Measurements from ENCODE around the gene IQSEC3.

IQSEC3 gene

DNA sequence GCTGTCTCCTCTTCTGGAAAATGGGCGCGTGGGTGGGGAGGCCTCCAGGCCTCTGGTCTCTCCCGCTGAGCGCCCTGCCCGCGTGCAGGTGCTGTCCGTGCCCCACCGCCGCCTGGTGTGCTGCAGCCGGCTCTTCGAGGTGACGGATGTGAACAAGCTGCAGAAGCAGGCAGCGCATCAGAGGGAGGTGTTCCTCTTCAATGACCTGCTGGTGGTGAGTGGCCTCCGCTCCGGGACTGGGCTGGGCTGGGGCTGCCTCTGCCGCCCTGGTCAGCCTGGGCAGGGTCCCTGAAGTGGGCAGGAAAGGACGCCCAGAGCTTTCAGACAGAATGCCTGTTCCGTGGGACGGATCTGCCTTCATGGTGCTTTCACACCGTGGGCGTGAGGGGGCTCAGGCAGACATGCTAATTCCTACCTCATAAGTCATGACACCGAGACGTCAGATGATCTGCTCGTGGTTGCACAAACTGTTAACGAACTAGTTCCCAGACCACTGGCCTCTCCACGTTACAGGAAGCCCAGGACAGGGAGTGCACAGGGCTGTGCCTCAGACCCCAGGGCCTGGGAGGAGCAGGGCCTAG lies 96.9 kb downstream of the IQSEC3 start:
- DNase-seq (ENCODE audit: low read depth in 2 of 2) = no peak

DNA sequence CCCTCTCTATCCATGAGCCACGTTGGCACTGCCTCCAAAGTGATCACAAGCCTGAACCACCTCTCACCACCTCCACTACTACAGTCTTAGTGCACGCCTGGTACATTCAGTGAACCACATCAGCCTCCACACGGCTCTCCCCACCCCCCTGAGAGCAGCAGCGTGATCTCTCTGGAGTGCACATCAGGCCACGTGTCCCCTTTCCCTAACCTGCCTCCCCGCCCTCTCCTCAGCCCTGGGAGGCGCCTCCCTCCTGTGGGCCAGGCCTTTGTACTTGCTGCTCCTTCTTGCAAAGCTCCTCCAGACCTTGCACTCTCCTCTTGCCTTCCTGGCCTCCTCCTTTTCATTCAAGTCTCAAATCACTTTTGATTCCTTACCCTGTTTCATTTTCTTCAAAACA lies 97.6 kb downstream of the IQSEC3 start:
- DNase-seq (ENCODE audit: low read depth in 2 of 2) = no peak

DNA sequence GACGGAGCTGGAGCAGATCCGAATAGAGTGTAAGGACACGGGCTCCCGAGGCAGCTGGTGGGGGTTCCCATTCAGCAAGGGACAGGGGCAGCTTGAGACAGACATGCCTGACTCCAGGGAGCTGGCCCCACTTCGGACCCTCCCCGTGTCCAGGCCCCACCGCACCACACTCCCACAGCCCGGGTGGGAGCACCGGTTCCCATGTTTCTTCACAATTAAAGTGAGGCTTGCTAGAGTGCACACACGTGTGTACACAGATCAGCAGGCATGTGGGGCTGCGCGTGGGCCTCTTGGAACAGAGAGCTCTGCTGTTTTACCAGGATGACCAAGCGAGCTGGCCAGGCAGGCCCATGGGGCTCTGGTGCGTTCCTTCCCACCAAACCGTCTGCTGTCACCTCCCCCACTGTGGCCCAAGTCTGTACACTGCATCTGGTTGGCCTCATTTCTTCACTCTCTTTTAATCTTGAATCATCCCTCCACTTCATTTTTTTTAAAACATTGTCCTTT lies 99.3 kb downstream of the IQSEC3 start:
- no peak for DNase-seq (ENCODE audit: low read depth in 2 of 2)

DNA sequence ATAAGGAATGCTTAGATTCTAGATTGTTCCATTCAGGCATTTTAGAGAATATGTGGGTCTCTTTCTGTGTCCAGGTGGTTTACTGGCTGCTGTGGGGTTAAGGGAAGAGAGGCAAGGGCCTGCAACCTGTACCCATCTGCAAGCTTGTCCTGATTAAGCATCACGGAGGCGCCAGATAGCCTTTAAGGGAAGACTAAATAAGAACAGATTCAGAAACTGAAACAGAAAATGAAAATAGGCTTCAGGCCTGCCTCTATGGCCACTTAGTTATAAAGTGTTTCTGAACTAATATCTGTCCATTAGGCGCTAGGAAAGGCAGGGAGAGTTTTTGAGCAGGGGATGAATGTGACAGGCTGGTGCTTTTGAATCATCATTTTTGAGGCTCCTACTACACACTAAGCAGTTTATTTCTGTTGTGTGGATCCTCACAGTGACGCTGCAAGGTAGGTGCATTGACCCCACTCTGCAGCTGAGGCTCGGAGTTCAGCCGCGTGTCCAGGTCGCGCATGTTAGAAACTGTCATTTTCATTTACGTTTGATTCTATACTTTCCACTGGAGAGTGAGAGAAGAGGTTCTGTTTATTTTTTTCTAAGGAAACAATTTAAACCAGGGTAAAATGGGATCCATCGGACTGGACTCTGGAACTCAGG lies 100.0 kb downstream of the IQSEC3 start:
- DNase-seq (ENCODE audit: low read depth in 2 of 2) = no peak

DNA sequence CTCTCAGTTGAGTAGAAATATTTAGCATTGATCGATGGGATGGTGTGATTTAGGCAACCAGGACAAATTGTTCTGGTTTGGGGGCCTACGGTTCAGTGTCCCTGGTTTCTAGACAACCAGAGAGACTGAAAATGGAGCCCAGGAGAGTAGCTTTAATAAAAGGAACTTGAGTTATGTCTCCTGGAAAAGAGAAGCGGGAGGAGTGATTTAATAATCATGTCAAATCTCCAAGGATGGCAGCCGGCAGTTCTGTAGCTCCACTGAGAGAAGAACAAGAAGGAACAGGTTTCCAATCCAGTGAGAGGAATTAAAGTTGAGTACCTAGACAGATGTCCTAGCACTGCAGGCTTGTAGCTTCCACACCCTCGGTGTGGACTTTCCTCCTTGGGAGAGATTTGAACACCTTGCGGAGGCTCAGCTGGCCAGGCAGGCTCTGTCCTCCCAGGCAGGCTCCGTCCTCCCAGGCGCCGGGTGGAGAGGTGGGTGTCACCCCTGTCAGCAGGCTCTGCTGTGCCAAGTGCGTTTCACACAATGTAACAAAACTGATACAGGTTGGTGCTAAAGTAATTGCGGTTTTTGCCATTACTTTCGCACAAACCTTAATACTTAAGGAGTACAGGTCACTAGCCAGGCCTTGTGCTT lies 101.5 kb downstream of the IQSEC3 start:
- DNase-seq (ENCODE audit: low read depth in 2 of 2) = no peak

DNA sequence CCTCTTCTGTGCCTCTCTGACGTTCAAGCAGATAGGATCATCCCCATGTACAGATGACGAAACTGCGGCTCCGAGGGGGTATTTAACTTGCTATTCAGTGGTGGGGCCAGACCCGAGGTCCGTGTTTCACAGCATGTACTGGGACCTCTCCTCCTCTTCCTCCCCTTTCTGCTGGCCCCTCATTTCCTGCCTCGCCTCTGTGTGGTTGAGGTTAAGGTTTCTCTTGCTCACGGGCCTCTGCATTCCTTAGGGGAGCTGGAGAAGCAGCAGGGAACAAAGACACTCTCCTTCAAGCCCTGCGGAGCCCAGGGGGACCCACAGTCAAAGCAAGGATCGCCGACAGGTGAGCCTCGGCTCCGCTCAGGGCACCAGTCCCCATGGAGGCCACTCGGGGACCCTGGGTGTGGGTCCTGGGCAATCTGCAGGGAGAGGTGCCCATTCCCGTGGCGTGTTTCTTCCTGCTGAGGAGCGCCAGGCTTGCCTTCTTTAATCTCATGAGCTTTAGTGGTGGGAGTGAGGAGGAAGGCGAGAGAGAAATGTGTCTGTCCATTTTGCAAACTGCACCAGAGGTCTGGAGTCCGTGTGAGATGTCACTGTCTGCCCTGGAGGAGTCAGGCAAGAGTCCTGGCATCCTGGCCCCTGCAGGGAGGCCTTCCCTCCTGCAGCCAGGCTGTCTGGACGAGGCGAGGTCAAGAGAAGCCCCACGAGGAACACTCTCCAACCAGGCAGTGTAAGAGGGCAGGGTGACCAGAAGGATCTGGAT lies 102.4 kb downstream of the IQSEC3 start:
- no peak for DNase-seq (ENCODE audit: low read depth in 2 of 2)

DNA sequence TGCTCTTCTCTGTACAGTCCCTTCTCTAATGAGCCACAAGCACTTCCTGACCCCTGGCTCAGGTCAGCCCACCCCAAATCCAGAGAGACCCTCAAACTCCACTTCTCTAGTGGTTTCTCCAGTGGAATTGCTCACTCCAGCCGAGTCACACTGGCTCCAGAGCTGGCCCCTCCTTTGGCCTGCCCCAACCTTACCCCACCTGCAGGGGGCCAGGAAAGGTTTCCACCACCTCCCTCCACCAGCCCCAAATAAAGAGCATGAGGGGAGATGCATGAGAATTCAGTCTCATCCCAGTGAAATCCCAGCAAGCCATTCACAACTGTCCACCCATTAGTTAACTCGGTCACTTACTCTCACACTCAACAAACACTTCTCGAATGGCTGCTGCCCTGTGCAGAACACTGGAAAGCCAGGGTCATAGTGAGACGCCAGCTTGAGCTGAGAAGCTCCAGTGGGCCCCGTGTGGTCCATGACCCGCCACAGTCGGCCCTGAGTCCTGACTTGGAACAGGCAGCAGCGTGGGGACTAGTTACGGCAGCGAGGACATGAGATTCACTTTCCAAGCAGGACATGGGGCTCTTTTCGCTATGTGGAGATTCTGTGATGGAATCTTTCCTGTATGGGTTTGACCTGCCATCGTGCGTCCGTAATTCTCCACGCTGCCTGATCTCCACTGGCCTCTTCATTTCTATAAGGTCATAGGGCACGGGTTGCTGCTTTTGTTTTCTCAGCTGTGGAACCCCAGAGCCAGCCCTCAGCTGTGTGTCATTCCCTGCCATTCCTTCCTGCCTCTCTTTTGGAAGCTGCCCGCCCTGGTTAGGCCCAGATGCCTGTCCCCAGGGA lies 103.2 kb downstream of the IQSEC3 start:
- DNase-seq (ENCODE audit: low read depth in 2 of 2) = no peak

DNA sequence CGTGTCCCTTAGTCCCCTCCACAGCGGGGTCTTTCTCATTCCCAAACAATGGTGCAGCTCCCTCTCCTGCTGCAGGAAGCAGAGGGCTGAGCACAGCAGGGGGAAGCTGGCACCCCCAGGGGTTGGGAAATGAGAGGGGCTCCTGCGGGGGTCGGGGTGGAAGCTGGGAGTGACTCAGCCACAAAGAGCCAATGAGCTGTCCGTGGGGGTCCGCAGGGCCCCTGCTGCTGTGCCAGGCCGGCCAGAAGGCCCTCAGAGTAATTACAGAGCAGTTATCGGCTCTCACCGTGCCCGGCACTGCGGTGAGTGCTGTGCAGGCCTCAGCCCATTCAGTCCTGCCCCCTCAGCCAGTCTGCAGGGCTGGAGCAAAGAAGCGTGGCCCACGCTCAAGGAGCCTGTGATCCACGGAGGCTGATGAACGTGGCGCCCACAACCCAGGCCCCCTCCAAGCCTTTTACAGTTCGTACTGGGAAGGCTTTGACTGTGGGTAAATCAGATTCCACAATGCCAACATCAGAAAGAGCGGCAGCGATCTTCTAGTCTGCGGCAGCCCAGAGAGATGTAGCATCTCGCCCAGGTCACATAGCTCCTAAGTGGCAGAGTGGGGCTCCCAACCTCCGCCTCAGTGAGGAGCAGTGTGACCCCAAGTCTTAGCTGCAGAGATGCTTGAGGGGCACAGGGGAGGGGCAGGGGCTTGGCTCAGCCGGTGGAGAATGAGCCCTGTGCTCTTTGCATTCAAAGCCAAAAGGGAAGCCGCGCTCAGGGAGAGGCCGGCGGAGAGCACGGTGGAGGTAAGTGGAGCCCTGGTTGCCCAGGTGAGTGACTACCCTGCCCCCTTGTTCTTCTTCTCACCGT lies 104.0 kb downstream of the IQSEC3 start:
- no peak for DNase-seq (ENCODE audit: low read depth in 2 of 2)

DNA sequence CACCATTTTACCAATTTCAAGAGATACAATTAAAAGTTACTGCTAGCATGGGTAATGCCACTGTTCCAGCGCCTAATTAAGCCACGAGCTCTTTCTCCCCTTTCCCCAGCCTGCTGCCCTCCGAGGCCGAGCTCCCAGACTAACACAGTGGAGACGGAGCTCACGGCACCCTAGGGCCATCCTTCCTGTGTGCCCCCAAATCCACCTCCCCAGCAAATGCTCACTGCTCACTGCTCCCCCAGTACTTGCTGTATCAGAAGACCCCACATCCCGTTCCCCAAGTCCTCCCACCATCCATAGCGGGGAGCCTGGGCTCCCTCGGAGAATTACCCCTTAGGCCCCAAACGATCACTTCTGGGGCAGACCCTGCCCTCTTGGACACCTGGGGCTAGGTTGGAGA lies 104.7 kb downstream of the IQSEC3 start:
- DNase-seq (ENCODE audit: low read depth in 2 of 2) = no peak

DNA sequence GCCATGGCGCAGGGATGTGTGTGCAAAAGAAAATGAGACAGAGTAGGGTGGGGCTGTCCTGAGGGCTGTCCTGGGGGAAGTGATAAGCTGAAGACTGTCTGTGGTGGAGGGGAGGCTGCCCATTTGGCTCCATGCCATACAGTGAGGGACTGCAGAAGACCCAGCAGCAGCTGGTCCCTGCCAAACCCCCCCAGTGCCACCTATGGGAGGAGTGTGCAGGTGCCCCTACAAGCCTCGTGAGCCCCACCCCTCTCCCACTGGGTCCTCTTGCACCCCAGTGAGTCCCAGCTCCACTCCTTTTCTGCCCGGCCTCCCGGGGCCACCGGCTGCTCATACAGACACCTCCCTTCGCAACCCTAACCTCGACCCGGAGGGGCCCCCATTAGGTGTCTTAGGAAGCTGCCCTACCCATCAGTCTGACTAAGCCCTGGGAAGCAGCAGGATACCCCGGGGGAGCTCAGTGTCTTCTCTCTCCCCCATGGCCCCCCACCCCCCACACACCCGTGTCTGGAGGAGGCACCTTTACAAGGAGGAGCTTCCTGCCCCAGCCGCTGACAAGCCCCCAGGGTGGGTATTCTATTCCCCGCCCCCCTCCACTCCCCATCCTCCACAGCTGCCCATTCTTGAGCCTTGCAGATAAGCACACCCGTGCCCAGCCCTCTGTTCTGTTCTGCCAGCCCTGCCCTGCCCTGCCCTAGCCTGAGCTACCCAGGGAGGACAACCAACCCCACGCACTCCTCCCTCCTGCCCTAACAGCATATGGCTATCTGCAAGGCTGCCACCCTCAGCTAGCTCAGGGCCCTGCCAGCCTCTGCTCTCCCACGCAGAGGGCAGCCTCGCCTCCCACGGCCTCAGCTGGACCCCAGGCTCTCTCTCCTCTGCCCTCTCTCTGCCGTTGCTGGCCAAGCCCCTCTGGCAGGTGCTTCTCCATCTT lies 105.4 kb downstream of the IQSEC3 start:
- DNase-seq (ENCODE audit: low read depth in 2 of 2) = no peak

DNA sequence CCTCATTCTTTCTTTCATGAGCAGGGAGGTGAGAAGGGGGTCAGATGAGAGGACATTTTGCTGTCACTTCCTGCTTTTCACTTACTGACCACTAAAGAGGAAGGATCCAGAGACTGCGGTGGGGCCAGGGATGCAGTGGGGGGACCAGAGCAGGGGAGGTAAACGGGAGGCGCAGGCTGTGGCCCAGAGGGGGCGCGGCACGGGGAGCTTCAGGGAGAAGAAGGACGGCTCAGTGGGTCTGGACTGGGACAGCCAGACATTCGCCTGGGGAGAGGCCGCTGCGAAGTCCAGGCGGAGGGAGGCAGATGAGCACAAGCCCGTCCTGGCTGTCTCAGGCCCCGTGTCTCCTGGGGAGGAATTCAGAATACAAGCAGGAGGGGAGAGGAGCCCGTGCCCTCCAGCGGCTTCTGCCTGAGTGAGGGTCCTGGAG lies 106.2 kb downstream of the IQSEC3 start:
- DNase-seq (ENCODE audit: low read depth in 2 of 2) = no peak

DNA sequence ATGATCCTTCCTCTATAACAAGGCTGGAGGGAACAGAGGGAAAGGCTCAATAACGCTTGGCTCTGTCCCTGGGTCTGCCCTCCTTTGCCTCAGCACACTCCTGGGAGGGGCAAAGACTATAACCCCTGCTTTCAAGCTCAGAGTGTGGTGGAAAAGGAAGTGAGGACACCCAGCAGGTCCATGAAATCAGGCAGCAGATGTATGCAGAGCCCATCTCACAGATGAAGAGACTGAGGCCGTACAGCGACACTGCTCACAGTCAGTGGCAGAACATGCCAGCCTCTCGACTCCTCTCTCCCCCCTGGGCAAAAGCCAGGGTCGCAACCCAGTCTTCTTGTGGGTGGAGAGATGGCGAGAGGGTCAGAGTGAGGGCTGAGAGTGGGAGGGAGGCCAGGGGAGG lies 107.6 kb downstream of the IQSEC3 start:
- DNase-seq (ENCODE audit: low read depth in 2 of 2) = no peak

DNA sequence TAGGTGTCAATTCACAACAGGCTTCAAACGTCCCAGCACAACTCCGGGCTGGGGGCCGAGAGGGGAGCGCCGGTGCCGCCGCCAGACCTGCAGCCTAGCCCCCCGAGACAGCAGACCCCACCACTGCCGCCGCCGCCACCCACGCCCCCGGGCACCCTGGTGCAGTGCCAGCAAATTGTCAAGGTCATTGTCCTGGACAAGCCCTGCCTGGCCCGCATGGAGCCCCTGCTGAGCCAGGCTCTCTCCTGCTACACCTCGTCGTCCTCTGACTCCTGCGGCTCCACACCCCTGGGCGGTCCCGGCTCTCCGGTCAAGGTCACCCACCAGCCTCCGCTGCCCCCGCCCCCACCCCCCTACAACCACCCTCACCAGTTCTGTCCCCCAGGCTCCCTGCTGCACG lies 108.0 kb downstream of the IQSEC3 start:
- no peak for DNase-seq (ENCODE audit: low read depth in 2 of 2)

DNA sequence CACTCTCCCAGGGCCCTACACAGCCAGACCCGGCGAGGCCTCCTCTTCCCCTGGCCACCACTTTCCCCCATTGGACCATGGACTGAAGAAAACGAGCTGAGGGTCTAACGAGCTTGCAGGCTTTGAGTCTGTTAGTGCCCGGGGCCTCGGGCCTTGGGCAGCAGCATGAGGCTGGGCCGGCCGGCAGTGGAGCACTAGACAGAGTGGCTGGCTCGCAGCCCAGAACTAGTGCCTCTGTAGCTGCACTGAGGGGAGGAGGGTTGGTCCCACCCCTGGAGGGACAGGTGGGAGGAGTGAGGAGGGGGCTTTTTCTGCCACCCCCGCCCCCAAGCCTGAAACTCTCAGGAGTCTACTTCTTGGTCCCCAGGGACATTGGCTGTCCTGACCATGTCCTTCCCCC lies 108.7 kb downstream of the IQSEC3 start:
- no peak for DNase-seq (ENCODE audit: low read depth in 2 of 2)

DNA sequence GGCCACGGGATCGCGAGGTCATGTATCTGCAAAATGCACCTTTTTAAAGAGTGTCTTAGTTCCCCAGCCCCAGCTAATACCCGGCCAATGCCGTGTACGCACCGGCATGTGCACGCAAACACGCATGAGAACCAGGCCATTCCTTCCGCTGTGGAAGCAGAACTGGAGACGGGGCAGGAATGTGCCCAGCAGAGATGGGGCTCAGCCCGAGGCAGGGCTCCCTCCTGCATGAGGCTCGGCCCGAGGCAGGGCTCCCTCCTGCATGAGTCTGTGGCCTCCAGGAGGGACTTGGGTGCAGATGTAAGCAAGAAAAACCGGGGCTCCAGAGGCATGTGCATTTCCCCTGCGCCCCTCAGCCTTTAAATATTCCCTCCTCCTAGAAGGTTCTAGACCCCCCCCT lies 109.2 kb downstream of the IQSEC3 start:
- DNase-seq (ENCODE audit: low read depth in 2 of 2) = no peak

DNA sequence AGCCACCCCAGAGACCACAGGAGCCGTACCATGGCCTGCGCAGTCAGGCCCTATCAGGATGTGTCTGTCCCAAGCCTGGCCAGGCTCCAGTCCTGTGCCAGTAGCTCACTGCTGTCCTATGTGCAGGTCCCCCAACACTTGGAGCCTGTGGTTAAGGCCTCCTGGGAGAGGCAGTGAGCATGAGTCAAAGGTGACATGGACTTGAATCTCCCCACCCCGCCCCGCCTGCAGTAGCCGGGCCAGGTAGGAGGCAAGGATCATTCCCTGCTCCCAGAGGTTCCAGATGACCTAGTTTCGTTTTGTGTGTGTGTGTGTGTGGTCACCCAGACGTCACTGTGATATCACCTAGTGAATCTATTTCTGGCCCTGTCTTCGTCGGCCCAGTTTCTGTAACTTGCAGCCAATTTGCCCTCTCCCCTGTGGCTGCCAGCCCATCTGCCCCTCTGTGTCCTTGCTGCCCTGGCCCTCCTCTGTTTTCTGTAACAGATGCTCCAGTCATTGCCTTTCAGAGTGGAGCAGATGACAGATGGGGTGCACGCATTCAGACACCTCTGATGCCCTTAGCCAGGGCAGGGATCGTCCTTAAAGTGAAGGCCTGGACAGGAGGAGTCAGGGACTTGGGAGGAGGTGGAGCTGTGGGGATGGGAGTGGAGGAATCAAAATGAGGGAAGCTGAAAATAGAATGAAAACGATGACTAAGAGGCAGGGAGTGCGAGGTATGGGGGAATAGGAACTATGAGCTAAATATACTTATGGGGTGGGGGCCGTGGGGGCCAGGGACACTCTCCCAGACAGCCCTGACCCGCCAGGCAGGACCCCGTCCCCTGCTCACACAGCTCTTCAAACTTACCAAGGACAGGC lies 110.0 kb downstream of the IQSEC3 start:
- no peak for DNase-seq (ENCODE audit: low read depth in 2 of 2)

DNA sequence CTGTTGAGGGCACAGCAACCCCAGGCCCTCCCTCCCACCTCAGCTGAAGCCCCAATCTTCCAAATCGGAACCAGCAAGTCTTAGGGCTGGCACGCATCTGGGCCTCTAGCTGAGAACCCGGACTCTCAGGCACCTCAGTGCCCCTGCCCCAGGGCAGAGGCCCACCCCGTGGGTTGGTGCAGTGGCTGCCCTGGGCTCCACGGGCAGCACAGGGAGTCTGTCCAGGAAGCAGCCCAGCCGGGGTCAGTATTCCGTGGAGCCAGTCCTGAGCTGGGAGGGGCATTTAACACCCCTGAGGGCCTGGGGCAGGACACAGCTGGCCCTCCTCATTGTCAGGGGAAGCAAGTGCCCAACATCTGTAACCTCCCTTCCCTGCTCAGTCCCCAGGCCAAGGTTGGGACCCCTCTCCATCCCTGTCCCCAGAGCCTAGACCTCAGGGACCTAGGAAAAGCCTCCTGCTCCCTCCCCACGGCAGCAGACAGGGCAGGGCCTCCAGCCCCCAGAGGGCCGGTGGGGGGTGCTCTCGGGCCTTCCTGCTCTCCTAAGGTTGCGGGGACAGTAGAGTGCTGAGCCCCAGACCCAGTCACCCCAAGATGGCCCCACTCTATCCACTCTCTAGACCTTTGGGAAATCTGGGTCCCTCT lies 110.9 kb downstream of the IQSEC3 start:
- DNase-seq (ENCODE audit: low read depth in 2 of 2) = no peak
